ENCODE data around the gene ZSCAN29. TPM values are rescaled to one million over a fixed set of nuclear protein-coding genes. Genes with fewer than 3 reads are reported as not detected.

The ZSCAN29 gene
- total RNA-seq, 1 donor from 2014 or later: 32.9 TPM

DNA sequence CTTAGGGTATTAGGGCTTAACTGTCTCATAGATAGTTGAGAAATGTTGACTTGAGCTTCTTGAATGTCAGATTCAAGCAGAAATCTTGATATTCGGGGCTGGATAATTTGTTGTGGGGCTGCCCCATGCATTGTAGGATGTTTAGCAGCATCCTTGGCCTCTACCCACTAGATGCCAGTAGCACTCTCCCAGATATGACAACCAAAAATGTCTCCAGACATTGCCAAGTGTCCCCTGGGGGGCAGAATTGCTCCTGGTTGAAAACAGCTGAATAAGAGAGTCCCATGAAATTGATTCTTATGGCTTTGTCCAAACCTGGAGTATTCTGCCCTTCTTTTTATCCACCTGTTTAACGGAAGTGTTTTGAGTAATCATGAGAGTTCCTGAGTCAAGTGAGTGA lies 24.5 kb downstream of the ZSCAN29 start:
- DNase-seq (ENCODE audit: low read depth) (no peak), FAIRE-seq (no peak)
- Histone ChIP-seq H3K4me3 (ENCODE audit: low read depth, low read length) (no peak overlapping the region), H3K27me3 (ENCODE audit: control insufficient read depth, insufficient read depth, low read length) (no peaks in the 10 kb centered on the region), H3K36me3 (ENCODE audit: control insufficient read depth, insufficient read depth, low read length) (no peaks in the 10 kb centered on the region)
- no peak for TF ChIP-seq CTCF (IDR thresholded peaks at IDR 0.05; ENCODE audit: insufficient read depth, low read length, severe bottlenecking)

DNA sequence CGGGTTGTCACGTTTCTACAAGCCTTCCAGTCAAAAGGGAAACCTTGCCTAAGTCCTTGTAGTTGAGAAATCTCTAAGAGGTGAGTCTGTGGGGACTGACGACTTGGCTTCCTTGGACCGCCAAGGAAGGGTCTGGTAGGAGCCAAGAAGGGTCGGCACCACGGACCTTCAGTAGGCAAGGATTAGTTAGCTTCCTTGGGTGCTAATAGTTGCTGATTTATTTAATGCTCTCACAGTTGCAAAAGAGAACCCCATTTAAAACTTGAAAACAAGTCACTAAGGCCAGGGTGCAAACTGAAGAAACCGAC lies 40.1 kb downstream of the ZSCAN29 start:
- Histone ChIP-seq H3K36me3 (ENCODE audit: control insufficient read depth, insufficient read depth, low read length) (peaks cover 2% of the 10 kb centered on the region), H3K4me3 (ENCODE audit: low read depth, low read length) (peak overlapping the region; percentile 66), H3K27me3 (ENCODE audit: control insufficient read depth, insufficient read depth, low read length) (no peaks in the 10 kb centered on the region)
- DNase-seq (ENCODE audit: low read depth) (no peak), FAIRE-seq (no peak)
- TF ChIP-seq CTCF (IDR thresholded peaks at IDR 0.05; ENCODE audit: insufficient read depth, low read length, severe bottlenecking): no peak

DNA sequence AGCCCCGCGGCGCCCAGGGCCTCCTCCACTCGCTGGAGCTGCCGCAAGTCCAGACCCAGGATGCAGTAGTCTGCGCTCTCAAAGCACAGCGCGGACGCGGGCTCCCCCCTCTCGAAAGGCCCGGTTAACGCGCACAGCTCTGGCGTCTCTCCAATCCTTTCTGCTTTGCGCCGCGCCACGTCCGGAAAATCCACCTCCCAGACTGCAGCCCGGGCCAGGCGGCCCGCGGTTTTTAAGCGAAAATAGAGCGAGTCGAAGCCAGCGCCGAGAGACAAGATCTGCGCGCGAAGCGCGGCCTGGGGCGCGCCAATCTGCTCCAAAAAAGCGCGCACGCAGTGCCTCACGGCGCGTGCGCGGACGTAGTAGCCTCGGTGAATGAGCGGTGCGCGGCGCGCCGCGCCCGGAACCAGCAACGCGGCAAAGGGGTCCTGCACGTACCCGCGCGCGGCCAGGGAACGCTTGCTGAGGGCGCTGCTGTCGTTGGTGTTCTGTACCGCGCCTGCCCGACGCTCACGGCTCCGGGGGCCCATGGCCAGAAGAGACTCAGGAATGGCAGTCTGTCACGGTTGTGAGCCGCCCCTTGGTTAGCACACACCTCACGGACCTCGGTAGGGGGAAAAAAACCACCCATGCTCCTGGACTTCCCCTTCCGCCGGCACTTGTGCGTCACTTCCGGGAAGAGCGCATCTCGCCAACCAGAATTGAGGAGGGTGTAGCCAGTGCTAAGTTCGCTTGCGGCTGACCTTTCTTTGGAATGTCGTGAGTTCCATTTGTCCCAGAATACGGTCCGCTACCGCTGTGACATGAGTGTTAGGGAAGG lies 40.7 kb downstream of the ZSCAN29 start, which contains the start of gene LCMT2:
LCMT2 (minus strand) TSS at position 614 of the 820 bp plus-strand sequence; CDS start at position 530, 84 bp downstream.
- Histone ChIP-seq H3K36me3 (ENCODE audit: control insufficient read depth, insufficient read depth, low read length) (peaks cover 2% of the 10 kb centered on the region), H3K27me3 (ENCODE audit: control insufficient read depth, insufficient read depth, low read length) (no peaks in the 10 kb centered on the region), H3K4me3 (ENCODE audit: low read depth, low read length) (peak within 1 kb of the TSS; percentile 66)
- DNase-seq (ENCODE audit: low read depth): peak; percentile 89
- no peak for TF ChIP-seq CTCF (IDR thresholded peaks at IDR 0.05; ENCODE audit: insufficient read depth, low read length, severe bottlenecking)
- peak; percentile 73 for FAIRE-seq

- no peak for TF ChIP-seq CTCF (IDR thresholded peaks at IDR 0.05; ENCODE audit: insufficient read depth, low read length, severe bottlenecking)
- H3K36me3 ChIP-seq (ENCODE audit: control insufficient read depth, insufficient read depth, low read length): peaks cover 2% of the 10 kb centered on the region
- no peak for FAIRE-seq
- H3K27me3 ChIP-seq (ENCODE audit: control insufficient read depth, insufficient read depth, low read length): no peaks in the 10 kb centered on the region
- peak overlapping the region; percentile 66 for H3K4me3 ChIP-seq (ENCODE audit: low read depth, low read length)
- peak; percentile 18 for DNase-seq (ENCODE audit: low read depth)
These were observed 41.5 kb downstream of the ZSCAN29 start for GRCh38 chr15:43329217-43329959.

DNA sequence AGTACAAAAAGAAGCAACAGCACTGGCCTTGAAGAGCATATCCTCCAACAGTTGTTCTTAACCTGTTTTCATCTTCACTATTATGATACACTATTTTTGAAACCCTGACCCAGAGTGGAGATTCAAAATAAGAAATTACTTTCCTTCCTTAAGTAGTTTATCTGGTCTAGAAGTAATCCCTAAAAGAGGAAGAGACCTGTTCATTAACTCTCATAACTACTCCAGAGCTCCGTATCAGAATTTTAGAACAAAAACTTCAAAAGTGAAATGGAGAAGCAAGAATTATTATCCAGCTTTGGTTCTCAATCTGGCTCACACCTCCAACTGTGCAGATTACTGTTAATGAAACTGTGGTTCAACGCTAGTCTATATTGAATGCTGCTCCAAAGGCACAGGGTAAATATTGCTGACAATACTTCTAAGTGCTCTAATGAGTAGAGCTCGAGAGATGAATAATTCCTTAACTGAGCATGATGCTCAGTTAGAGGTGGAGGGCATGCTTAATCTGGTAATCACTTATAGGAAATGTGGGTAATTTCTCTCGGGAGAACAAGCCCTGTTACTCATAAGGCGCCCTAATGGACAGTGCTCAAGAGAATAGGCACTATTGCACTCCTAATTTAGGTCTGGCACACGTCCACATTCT lies 45.7 kb downstream of the ZSCAN29 start:
- H3K4me3 ChIP-seq (ENCODE audit: low read depth, low read length): no peak overlapping the region
- no peak for DNase-seq (ENCODE audit: low read depth)
- H3K36me3 ChIP-seq (ENCODE audit: control insufficient read depth, insufficient read depth, low read length): peaks cover 2% of the 10 kb centered on the region
- no peak for FAIRE-seq
- no peaks in the 10 kb centered on the region for H3K27me3 ChIP-seq (ENCODE audit: control insufficient read depth, insufficient read depth, low read length)
- TF ChIP-seq CTCF (IDR thresholded peaks at IDR 0.05; ENCODE audit: insufficient read depth, low read length, severe bottlenecking): no peak
